Ovary (tissue), 3 donors: Measurements from ENCODE around the gene CD40.

Experiments used
- CTCF ChIP-seq, 3 donors: fragments of 450-650 bp in 2 of 3; fragments of 200-600 bp in 1 of 3; IDR thresholded peaks; one replicate each; pipeline versions ENCODE4 v1.5.1 to v1.8.0; 2016 to 2022; ENCODE audit warnings: antibody characterized with exemption in 3 of 3, mild to moderate bottlenecking in 1 of 3
- EP300 ChIP-seq: sonication (generic); formaldehyde crosslinking; IDR thresholded peaks from one replicate; pipeline ENCODE4 v1.6.1; 2017; ENCODE audit warnings: antibody characterized with exemption
- POLR2A ChIP-seq: fragments of 450-650 bp; IDR thresholded peaks from one replicate; pipeline ENCODE4 v1.6.1; 2017; ENCODE audit warnings: antibody characterized with exemption, mild to moderate bottlenecking, moderate library complexity
- donor health status: DM: no; HTN: no; CAD: no.

DNA sequence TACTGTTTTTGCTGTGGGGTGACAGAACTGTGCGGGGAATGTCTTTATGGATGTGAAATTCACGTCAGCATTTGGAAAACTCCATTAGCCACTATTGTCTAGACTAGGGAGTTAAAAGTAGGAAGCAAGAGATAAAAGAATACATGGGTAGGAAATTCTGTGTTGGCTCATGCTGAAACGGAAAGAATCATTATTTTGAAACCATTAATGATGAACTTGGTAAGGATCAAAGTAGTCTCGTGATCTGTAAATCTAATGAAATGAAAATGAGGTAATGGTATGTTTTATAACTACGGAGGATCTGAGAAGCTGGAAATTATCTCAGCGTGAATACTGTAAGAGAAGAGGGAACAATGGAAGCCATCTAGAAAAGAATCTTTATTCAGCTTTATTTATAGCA is 11.1 kb upstream of the CD40 start:
- no peak for TF ChIP-seq CTCF (IDR thresholded peaks at IDR 0.05)
- no peak for TF ChIP-seq POLR2A
- TF ChIP-seq EP300 = no peak
